ENCODE results near the gene CPAMD8.

GRCh38 chr19:17020823-17021222 lies 5.8 kb downstream of the CPAMD8 start:
- TF ChIP-seq GATA3 (IDR thresholded peaks at IDR 0.05; ENCODE audit: low read depth, low read length) (no peak), GATA2 (IDR thresholded peaks at IDR 0.05; ENCODE audit: low read depth, low read length) (no peak)
